Right atrium auricular region (tissue), 2 donors: ENCODE results near the gene CCL22. TPM values are rescaled to one million over a fixed set of nuclear protein-coding genes. Genes with fewer than 3 reads are reported as not detected.

ENCODE experiments used
- DNase-seq: peaks from one replicate; pipeline ENCODE4 v3.0.0-alpha.2; 2019; ENCODE audit warnings: low spot score
- H3K27ac ChIP-seq, 2 donors: fragments of 200-600 bp; sonication (generic); 1 replicate in 1 of 2; 2 replicates in 1 of 2; pipeline ENCODE4 v1.5.1; 2016 to 2019
- H3K27me3 ChIP-seq, 2 donors: fragments of 200-600 bp; sonication (generic); one replicate each; pipeline versions ENCODE4 v1.5.1 to v1.6.0; 2017 to 2019
- H3K36me3 ChIP-seq: fragments of 200-600 bp; sonication (generic); one replicate; pipeline ENCODE4 v1.5.1; 2016
- H3K4me1 ChIP-seq, 2 donors: fragments of 200-600 bp; sonication (generic); one replicate each; pipeline versions ENCODE4 v1.5.1 to v1.6.0; 2017 to 2019
- H3K4me3 ChIP-seq, 2 donors: fragments of 200-600 bp; sonication (generic); 1 replicate in 1 of 2; 2 replicates in 1 of 2; pipeline ENCODE4 v1.5.1; 2017 to 2019; ENCODE audit warnings: mild to moderate bottlenecking in 1 of 2, moderate library complexity in 1 of 2
- H3K9me3 ChIP-seq, 2 donors: fragments of 200-600 bp; sonication (generic); one replicate each; pipeline ENCODE4 v1.5.1; 2019
- CTCF ChIP-seq, 2 donors: fragments of 200-600 bp; sonication (generic); IDR thresholded peaks; one replicate each; pipeline ENCODE4 v1.5.1; 2019; ENCODE audit warnings: antibody characterized with exemption in 2 of 2
- total RNA-seq, 2 donors: library from RNA; depleted of rRNA; stranded (reverse); fragments of >200 nt; gene quantifications; one replicate each; pipeline ENCODE4 v1.1.0, GENCODE V29; 2016

The CCL22 gene
- total RNA-seq, 2 donors from 2014 or later: 0.08 TPM; not detected in 1

GRCh38 chr16:57403965-57404817, 45.6 kb downstream of the CCL22 start, which contains the start of gene CCL17:
CCL17 (plus strand) TSS chr16:57404767; CDS start chr16:57413933, 9,166 bp downstream.
- no peaks in the 10 kb centered on the region for H3K27me3 ChIP-seq
- H3K36me3 ChIP-seq: no peaks in the 10 kb centered on the region
- peaks cover 0 to under 1% of the 10 kb centered on the region in 2 donors for H3K4me1 ChIP-seq
- H3K27ac ChIP-seq: no peak within 1 kb of the TSS
- H3K4me3 ChIP-seq: no peak within 1 kb of the TSS
- no peaks in the 10 kb centered on the region for H3K9me3 ChIP-seq
- no peak for DNase-seq
- no peak for TF ChIP-seq CTCF (IDR thresholded peaks at IDR 0.05)

GRCh38 chr16:57405097-57405496, 46.5 kb downstream of the CCL22 start:
- Histone ChIP-seq H3K27me3 (no peaks in the 10 kb centered on the region), H3K9me3 (no peaks in the 10 kb centered on the region), H3K4me3 (no peak overlapping the region), H3K4me1 (peaks cover 0 to 9% of the 10 kb centered on the region in 2 donors), H3K36me3 (no peaks in the 10 kb centered on the region), H3K27ac (no peak overlapping the region)
- no peak for DNase-seq
- TF ChIP-seq CTCF (IDR thresholded peaks at IDR 0.05): no peak

- TF ChIP-seq CTCF (IDR thresholded peaks at IDR 0.05): no peak
- H3K27me3 ChIP-seq: no peaks in the 10 kb centered on the region
- no peak overlapping the region for H3K27ac ChIP-seq
- DNase-seq: no peak
- H3K9me3 ChIP-seq: no peaks in the 10 kb centered on the region
- H3K4me1 ChIP-seq: peaks cover 0 to 16% of the 10 kb centered on the region in 2 donors
- H3K36me3 ChIP-seq: no peaks in the 10 kb centered on the region
- H3K4me3 ChIP-seq: no peak overlapping the region
Measured at GRCh38 chr16:57406881-57407280, 48.3 kb downstream of the CCL22 start.

- peaks cover 0 to 16% of the 10 kb centered on the region in 2 donors for H3K4me1 ChIP-seq
- DNase-seq: no peak
- no peak for TF ChIP-seq CTCF (IDR thresholded peaks at IDR 0.05)
- no peaks in the 10 kb centered on the region for H3K9me3 ChIP-seq
- H3K27ac ChIP-seq: no peak overlapping the region
- H3K4me3 ChIP-seq: no peak overlapping the region
- no peaks in the 10 kb centered on the region for H3K36me3 ChIP-seq
- no peaks in the 10 kb centered on the region for H3K27me3 ChIP-seq
Measured at GRCh38 chr16:57407521-57408353, 49.2 kb downstream of the CCL22 start.

GRCh38 chr16:57409065-57409464, 50.5 kb downstream of the CCL22 start:
- H3K9me3 ChIP-seq: no peaks in the 10 kb centered on the region
- H3K4me1 ChIP-seq: peaks cover 0 to 16% of the 10 kb centered on the region in 2 donors
- no peaks in the 10 kb centered on the region for H3K27me3 ChIP-seq
- TF ChIP-seq CTCF (IDR thresholded peaks at IDR 0.05): no peak
- H3K27ac ChIP-seq: peak overlapping the region; percentile 58 to 63
- no peak overlapping the region for H3K4me3 ChIP-seq
- H3K36me3 ChIP-seq: no peaks in the 10 kb centered on the region
- no peak for DNase-seq
